Measurements from ENCODE around the gene SH2D1A. TPM values are rescaled to one million over a fixed set of nuclear protein-coding genes. Genes with fewer than 3 reads are reported as not detected.
"Not testable (repeated sequence)": the region's sequence is repeated elsewhere in the genome, so short reads cannot be mapped to it uniquely, and the experiment has no call there.

SH2D1A gene
- polyA plus RNA-seq (ENCODE audit: insufficient read length), result 3.3 TPM

DNA sequence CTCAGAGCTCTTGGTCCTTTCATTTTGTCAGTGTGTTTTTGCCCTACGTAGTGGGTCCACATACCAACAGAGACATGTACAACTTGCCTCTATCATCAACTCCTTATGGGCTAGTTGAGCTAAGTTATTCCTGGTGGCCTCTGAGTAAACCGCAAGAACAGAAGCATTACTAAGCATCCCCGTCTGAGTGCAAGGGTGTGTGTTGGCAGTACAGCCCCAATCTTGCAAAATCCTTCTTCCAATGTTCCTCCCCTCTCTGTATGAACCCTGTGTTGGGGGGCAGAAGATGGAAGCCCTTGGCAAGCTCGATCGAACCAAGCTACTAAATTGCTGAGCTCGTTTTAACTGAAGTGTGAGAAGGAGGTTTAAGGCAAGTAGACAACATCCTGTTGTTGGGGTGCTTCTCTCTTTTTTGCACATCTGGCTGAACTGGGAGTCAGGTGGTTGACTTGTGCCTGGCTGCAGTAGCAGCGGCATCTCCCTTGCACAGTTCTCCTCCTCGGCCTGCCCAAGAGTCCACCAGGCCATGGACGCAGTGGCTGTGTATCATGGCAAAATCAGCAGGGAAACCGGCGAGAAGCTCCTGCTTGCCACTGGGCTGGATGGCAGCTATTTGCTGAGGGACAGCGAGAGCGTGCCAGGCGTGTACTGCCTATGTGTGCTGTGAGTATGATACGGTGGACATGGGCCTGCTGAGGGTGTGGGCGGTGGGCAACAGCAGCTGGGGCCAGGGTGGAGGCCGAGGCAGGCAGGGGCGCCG lies at the start of gene SH2D1A:
Gene SH2D1A, plus strand, starts transcription at position 447 of the 760 bp plus-strand sequence. Its CDS starts 80 bp downstream, at position 527.
- DNase-seq (ENCODE audit: low read depth), result no peak

- not testable (repeated sequence) for DNase-seq (ENCODE audit: low read depth)
Observed at GRCh38 chrX:124299323-124299722, 47.0 kb upstream of the SH2D1A start.

- no peak for DNase-seq (ENCODE audit: low read depth)
Observed at GRCh38 chrX:124300405-124300804, 46.0 kb upstream of the SH2D1A start.

DNA sequence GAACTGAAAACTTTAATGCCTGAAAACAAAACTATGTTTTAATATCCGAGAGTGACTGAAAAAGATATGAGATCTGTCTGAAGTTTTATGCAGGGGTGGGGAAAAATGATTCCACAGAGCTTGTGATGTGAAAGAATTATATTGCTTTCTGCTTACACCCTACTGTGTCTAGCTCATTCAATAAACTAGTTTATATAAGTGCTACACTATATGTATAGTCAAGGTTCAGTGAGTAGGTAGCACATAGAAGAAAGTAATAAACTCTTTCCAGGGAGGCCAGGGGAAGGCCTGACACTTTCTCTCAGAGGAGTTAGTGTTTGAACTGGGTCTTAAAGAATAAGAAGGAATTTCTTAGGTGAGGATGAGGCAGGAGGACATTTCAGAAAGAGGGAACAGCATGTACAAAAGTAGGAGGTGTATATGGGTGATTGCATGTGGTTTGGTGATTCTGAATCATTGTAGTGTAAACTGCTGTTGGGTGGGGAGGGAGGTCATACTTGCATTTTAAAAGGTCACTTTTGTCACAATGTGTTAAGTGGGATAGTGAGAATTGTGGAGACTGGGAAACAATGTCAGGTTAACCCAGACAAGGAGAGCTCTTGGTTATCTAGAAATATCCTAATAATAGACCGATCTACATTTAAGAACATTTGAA lies 39.0 kb upstream of the SH2D1A start:
- no peak for DNase-seq (ENCODE audit: low read depth)

DNA sequence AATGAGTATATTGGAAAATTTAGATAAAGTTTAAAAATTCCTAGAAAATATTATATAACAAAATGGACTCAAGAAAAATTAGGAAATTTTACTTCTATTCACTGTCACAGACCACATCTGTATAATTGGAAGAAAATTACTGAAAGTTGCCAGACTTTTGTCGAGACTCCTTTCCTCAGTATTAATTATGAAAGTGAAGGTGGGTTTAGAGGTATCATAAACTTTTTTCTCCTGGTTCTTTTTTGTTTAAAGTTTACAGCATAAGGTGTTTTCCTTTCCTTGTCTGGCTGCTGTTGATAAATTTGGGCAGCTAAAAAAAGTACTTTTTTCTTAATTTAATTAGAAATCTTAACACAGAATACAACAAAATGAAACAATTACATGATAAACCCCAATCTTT lies 20.6 kb upstream of the SH2D1A start:
- DNase-seq (ENCODE audit: low read depth), result no peak

DNA sequence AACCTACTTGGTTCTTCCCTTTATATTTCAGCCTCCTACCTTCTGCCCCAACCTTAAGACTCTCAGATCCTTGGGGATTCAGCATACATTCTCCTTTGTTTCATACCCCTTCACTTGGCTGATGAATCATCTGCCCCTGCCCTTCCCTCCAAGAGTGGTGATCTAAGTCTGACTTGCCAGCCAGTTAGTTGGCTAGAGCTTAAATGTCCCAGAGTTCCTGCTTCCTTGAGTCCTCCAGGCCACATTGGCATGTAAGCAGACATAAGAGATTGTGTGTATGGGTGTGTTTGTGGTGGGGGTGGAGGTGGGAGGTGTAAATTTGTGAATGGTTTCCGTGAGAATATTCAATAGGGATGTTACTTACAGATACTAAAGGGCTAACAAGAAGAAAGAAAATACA lies 17.6 kb upstream of the SH2D1A start:
- DNase-seq (ENCODE audit: low read depth), result no peak

- no peak for DNase-seq (ENCODE audit: low read depth)
Observed at GRCh38 chrX:124332481-124333424, 13.6 kb upstream of the SH2D1A start, which contains the start of gene TEX13D. TEX13D (plus strand) TSS chrX:124332660; CDS start chrX:124332918, 258 bp downstream.

- DNase-seq (ENCODE audit: low read depth), result no peak
Observed at GRCh38 chrX:124333862-124334261, 12.5 kb upstream of the SH2D1A start.

DNA sequence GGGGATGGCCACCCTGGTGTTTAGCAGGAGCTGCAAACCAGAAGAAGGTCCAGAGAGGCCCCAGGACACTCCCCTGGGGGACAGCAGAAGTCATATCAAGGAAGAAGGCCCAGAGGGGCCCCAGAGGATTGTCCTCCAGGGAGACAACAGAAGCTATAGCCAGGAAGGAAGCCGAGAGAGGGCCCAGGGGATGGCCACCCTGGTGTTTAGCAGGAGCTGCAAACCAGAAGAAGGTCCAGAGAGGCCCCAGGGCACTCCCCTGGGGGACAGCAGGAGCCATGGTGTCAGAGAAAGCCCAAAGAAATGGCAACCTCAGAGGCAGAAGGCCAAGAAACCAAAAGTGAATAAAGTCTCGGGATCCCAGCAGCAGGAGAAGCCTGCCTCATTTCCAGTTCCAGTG lies 11.8 kb upstream of the SH2D1A start:
- not testable (repeated sequence) for DNase-seq (ENCODE audit: low read depth)

- no peak for DNase-seq (ENCODE audit: low read depth)
Observed at GRCh38 chrX:124335598-124335997, 10.8 kb upstream of the SH2D1A start.

GRCh38 chrX:124337916-124338315 lies 8.4 kb upstream of the SH2D1A start:
- no peak for DNase-seq (ENCODE audit: low read depth)

DNA sequence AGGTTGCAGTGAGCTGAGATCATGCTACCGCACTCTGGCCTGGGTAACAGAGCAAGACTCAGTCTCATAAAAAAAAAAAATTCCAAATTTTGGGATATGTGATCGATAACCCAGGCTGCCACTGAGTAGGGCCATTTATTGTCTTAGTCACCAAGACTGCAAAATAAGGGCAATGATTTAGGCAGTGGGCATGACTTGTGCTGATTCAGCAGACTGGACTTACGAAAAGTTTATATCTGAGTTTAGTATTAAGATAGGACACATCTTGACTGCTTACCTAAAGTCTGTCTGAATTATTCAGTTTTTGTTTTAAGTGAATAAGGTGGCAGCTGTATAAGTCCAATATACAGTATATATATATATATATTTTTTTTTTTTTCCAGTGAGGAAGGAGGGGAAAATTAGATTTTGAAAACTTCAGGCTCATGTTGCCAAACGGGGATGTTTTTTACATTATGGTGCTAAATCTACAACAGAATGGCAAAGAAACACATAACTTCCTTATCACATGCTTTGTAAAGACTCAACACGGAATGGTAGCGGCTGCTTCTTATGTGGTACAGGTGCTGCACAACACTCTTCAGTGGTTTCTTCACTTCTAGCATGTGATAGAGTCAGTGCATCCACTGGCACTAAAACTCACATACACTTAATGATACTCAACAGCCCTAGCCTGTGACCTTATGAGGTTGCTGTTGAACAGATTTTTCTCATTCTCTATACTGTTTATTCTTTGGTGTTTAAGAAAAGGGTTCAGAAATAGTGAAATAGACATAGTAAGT lies 7.4 kb upstream of the SH2D1A start:
- DNase-seq (ENCODE audit: low read depth), result no peak

- DNase-seq (ENCODE audit: low read depth), result no peak
Observed at GRCh38 chrX:124341396-124342132, 4.8 kb upstream of the SH2D1A start.

GRCh38 chrX:124342174-124342867 lies 4.0 kb upstream of the SH2D1A start:
- no peak for DNase-seq (ENCODE audit: low read depth)

DNA sequence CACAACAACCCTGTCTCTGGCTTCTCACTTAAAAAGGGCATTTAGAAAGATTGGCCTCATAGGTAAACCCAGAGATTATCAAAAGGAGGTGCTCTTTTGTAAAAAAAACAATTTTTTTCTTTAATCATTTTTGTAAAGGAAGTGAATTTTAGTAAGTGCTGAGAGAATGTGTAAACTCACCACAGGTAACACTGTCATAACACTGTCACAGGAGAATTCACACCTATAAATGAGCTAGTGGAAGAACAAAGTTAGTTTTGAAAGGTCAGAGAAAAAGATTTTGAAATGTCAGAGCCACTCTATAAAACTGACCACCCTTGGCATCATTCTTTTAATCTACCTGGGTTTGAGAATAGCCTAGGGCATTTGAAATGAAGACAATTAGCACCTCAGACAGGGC lies 3.3 kb upstream of the SH2D1A start:
- no peak for DNase-seq (ENCODE audit: low read depth)

DNA sequence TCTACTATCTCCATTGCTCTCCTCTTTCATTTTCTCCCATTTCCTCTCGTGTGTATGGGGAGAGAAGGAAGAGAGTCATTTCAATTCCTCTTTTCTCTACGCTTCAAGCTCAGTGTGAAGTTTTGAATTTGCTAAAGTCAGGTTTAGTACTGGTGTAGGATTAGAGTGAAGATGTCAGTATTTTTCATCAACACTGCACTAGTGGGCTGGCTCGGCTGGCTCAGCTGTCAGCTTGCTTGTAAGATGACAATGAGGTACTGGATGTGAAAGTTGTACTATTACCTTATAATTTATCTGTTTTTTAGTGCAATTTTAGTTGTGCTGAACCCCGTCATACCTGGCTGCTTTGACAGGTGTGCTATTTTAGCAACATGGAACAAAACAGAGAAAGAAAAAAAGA lies 2.1 kb upstream of the SH2D1A start:
- no peak for DNase-seq (ENCODE audit: low read depth)

GRCh38 chrX:124346877-124347241 lies 496 bp downstream of the SH2D1A start:
- DNase-seq (ENCODE audit: low read depth), result no peak

DNA sequence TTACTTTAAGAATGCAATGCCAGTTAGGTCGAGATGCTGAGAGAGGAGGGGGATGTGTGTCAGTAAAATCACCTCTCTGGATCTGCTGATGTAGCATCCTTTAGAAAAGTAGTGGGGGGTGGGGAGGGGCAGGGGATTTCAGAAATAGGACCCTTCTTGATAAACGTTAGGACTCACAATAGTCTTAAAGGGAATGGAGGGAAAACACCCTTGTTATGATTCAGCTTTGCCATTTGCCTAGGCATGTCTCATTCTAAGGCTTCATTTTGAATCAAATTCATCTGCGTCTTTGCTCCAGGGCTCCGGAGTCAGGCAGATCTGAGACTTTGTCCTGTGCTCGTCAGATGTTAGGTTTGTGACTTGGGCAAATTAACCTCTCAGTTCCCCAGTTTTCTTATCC lies 879 bp downstream of the SH2D1A start:
- DNase-seq (ENCODE audit: low read depth), result no peak

- no peak for DNase-seq (ENCODE audit: low read depth)
Observed at GRCh38 chrX:124348182-124348581, 1.8 kb downstream of the SH2D1A start.

GRCh38 chrX:124348885-124349453 lies 2.6 kb downstream of the SH2D1A start:
- no peak for DNase-seq (ENCODE audit: low read depth)
